Measurements from ENCODE around the gene DACH1. TPM values are rescaled to one million over a fixed set of nuclear protein-coding genes. Genes with fewer than 3 reads are reported as not detected.

The DACH1 gene
- total RNA-seq, 4 donors from 2014 or later: 0.38 to 5.8 (median 2.5) TPM

DNA sequence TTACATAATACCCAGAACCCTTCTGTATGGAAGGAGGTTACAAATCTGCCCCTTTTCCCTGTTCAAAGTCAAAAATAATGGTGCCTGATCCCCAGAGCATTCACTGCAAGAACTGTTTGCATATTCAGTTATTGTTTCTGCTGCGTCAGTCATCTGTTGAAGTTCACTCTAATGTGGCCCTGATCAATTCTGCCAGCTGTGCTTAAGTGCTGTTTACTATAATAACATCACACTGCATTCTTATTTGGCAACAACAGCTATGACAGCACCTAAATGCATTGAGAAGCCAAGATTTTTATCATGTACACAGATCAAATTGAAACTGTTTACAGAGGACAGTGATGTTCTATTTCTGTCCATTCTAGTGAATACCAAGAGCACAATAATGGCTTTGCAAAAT is 115.9 kb downstream of the DACH1 start:
- DNase-seq (ENCODE audit: low spot score in 2 of 2): no peak
- WGBS, 2 donors: 58 to 76% methylated on average over 1 of the region's 1 CpG
- H3K4me3 ChIP-seq (ENCODE audit: low read depth, poor library complexity, severe bottlenecking): no peak overlapping the region
- intact Hi-C loops (cut with DNase I; ENCODE audit: low total_unique reads): no loop called here
- TF ChIP-seq CTCF (IDR thresholded peaks at IDR 0.05) (no peak), POLR2A (IDR thresholded peaks at IDR 0.05) (no peak)

GRCh38 chr13:71730267-71730666 is 136.7 kb downstream of the DACH1 start:
- intact Hi-C loops (cut with DNase I; ENCODE audit: low total_unique reads): no loop called here
- no peak for DNase-seq (ENCODE audit: low spot score in 2 of 2)
- WGBS, 2 donors: 94 to 96% methylated on average over 1 of the region's 1 CpG
- H3K4me3 ChIP-seq (ENCODE audit: low read depth, poor library complexity, severe bottlenecking): no peak overlapping the region
- no peak for TF ChIP-seq POLR2A (IDR thresholded peaks at IDR 0.05)
- TF ChIP-seq CTCF (IDR thresholded peaks at IDR 0.05): no peak

GRCh38 chr13:71729441-71729840 is 137.6 kb downstream of the DACH1 start:
- no peak for DNase-seq (ENCODE audit: low spot score in 2 of 2)
- 71 to 76% methylated on average over 2 of the region's 2 CpGs for whole genome bisulfite sequencing, 2 donors
- no peak overlapping the region for H3K4me3 ChIP-seq (ENCODE audit: low read depth, poor library complexity, severe bottlenecking)
- TF ChIP-seq POLR2A (IDR thresholded peaks at IDR 0.05) (no peak), CTCF (IDR thresholded peaks at IDR 0.05) (no peak)
- intact Hi-C loops (cut with DNase I; ENCODE audit: low total_unique reads): no loop called here

- H3K4me3 ChIP-seq (ENCODE audit: low read depth, poor library complexity, severe bottlenecking): no peak overlapping the region
- WGBS, 2 donors: 48 to 67% methylated on average over 1 of the region's 1 CpG
- intact Hi-C loops (cut with DNase I; ENCODE audit: low total_unique reads): no loop called here
- no peak for DNase-seq (ENCODE audit: low spot score in 2 of 2)
- TF ChIP-seq POLR2A (IDR thresholded peaks at IDR 0.05) (no peak), CTCF (IDR thresholded peaks at IDR 0.05) (no peak)
Measured at GRCh38 chr13:71727662-71728061, 139.3 kb downstream of the DACH1 start.

DNA sequence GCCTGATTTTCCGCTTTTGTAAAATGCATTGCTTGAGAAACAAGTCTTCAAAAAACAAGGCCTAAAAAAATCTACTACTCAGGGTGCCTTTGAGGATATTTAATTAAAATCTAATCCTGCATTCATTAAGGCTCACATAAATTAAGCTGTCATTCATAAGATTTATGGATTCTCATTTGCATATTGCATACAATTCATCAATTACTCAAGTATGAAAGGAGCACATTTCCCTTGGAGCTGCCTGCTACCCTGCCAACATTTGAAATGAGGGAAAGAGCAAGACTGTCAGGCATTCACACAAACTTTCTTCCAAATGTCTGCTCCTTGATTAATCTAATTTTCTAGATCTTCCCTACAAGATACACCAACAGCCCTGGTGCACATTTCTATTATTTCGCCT is 140.0 kb downstream of the DACH1 start:
- DNase-seq (ENCODE audit: low spot score in 2 of 2): no peak
- no peak for TF ChIP-seq POLR2A (IDR thresholded peaks at IDR 0.05)
- H3K4me3 ChIP-seq (ENCODE audit: low read depth, poor library complexity, severe bottlenecking): no peak overlapping the region
- intact Hi-C loops (cut with DNase I; ENCODE audit: low total_unique reads): no loop called here
- 90 to 94% methylated on average over 2 of the region's 2 CpGs for WGBS, 2 donors

- TF ChIP-seq POLR2A (IDR thresholded peaks at IDR 0.05) (no peak), CTCF (IDR thresholded peaks at IDR 0.05) (no peak)
- 84 to 85% methylated on average over 3 of the region's 3 CpGs for WGBS, 2 donors
- no peak for DNase-seq (ENCODE audit: low spot score in 2 of 2)
- intact Hi-C loops (cut with DNase I; ENCODE audit: low total_unique reads): no loop called here
- H3K4me3 ChIP-seq (ENCODE audit: low read depth, poor library complexity, severe bottlenecking): no peak overlapping the region
Measured at GRCh38 chr13:71722206-71722605, 144.8 kb downstream of the DACH1 start.

Data from lower leg skin (tissue), 4 donors.